MM.1S (cell line): ENCODE data around the gene GPBP1L1.

ENCODE experiments used
- DNase-seq: peaks from one replicate; pipeline ENCODE4 v3.0.0-alpha.2; 2015
- H2AFZ ChIP-seq: fragments of 300-600 bp; sonication (generic); 2 replicates; pipeline ENCODE4 v1.6.0; 2016; ENCODE audit warnings: antibody characterized with exemption, low read length
- H3F3A ChIP-seq: fragments of 300-600 bp; sonication (generic); 2 replicates; pipeline ENCODE4 v1.6.1; 2016; ENCODE audit warnings: mild to moderate bottlenecking, antibody characterized with exemption, low read length, moderate library complexity, mixed read lengths; ENCODE audit not compliant: insufficient read depth
- H3K27ac ChIP-seq: fragments of 300-600 bp; sonication (generic); 2 replicates; pipeline ENCODE4 v1.5.1; 2016; ENCODE audit warnings: mild to moderate bottlenecking, low read length
- H3K27me3 ChIP-seq: fragments of 300-600 bp; sonication (generic); replicated peaks from 2 replicates; pipeline ENCODE4 v1.6.0; 2016; ENCODE audit warnings: low read length; ENCODE audit not compliant: insufficient read depth
- H3K36me3 ChIP-seq: fragments of 300-600 bp; sonication (generic); replicated peaks from 2 replicates; pipeline ENCODE4 v1.6.1; 2016; ENCODE audit warnings: mild to moderate bottlenecking, low read length, mixed read lengths; ENCODE audit not compliant: insufficient read depth
- H3K4me1 ChIP-seq: fragments of 300-600 bp; sonication (generic); 2 replicates; pipeline ENCODE4 v1.6.1; 2016; ENCODE audit warnings: low read length, mixed read lengths
- H3K4me2 ChIP-seq: fragments of 300-600 bp; sonication (generic); 2 replicates; pipeline ENCODE4 v1.6.0; 2016; ENCODE audit warnings: low read depth, low read length
- H3K4me3 ChIP-seq: fragments of 300-600 bp; sonication (generic); 2 replicates; pipeline ENCODE4 v1.5.1; 2016; ENCODE audit warnings: low read length, mixed read lengths
- H3K79me2 ChIP-seq: fragments of 300-600 bp; sonication (generic); 2 replicates; pipeline ENCODE4 v1.6.1; 2016; ENCODE audit warnings: mixed run types, low read length, mixed read lengths
- H3K9ac ChIP-seq: fragments of 300-600 bp; sonication (generic); 2 replicates; pipeline ENCODE4 v1.6.1; 2016; ENCODE audit warnings: low read length, mixed read lengths
- H3K9me2 ChIP-seq: fragments of 300-600 bp; sonication (generic); replicated peaks from 2 replicates; pipeline ENCODE4 v1.6.1; 2016; ENCODE audit warnings: mild to moderate bottlenecking, low read length, mixed read lengths; ENCODE audit not compliant: insufficient read depth
- H3K9me3 ChIP-seq: fragments of 300-600 bp; sonication (generic); replicated peaks from 2 replicates; pipeline ENCODE4 v1.6.1; 2016; ENCODE audit warnings: mild to moderate bottlenecking, low read length, mixed read lengths; ENCODE audit not compliant: insufficient read depth
- H4K20me1 ChIP-seq: fragments of 300-600 bp; sonication (generic); 2 replicates; pipeline ENCODE4 v1.6.1; 2016; ENCODE audit warnings: mild to moderate bottlenecking, low read length, moderate library complexity, mixed read lengths; ENCODE audit not compliant: insufficient read depth
- EZH2 ChIP-seq: fragments of 300-600 bp; sonication (generic); optimal IDR thresholded peaks from 2 replicates; pipeline ENCODE3; 2017; ENCODE audit warnings: low read depth, mild to moderate bottlenecking, antibody characterized with exemption, low read length, mixed read lengths
- EZH2phosphoT487 ChIP-seq: fragments of 300-600 bp; sonication (generic); IDR thresholded peaks from 2 replicates; pipeline ENCODE4 v1.6.1; 2018; ENCODE audit warnings: antibody characterized with exemption, low read length
- TF ChIP-seq, protein P1 (sequence below): fragments of 300-600 bp; sonication (generic); IDR thresholded peaks from 2 replicates; pipeline ENCODE4 v1.5.1; 2016; ENCODE audit warnings: antibody characterized with exemption, low read length, mixed read lengths

The GPBP1L1 gene

DNA sequence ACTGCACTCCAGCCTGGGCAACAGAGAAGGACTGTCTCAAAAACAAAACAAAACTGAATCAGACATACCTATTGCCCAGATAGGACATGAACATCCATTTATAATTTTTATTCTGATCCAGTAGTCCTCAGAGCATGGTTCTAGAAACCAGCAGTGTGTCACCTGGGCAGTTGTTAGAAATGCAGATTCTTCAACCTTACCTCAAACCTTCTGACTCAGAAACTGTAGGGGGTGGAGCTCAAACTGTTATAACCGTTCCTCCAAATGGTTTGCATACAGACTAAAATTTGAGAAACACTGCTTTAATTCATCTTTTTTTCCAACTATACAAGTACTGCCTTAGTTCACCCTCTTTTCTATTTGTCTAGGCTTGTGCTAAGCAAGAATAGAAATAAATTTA lies 96.5 kb downstream of the GPBP1L1 start:
- H3K36me3 ChIP-seq: peaks cover 3% of the 10 kb centered on the region; the same call in 1 of the 2 replicates
- no peak overlapping the region for H3K4me2 ChIP-seq
- H4K20me1 ChIP-seq: peaks cover 54% of the 10 kb centered on the region
- no peak for DNase-seq
- no peaks in the 10 kb centered on the region for H3K9me2 ChIP-seq
- H3K27me3 ChIP-seq: no peaks in the 10 kb centered on the region
- peaks cover 100% of the 10 kb centered on the region for H3K79me2 ChIP-seq
- H3K9ac ChIP-seq: no peak overlapping the region
- H3K4me1 ChIP-seq: peaks cover 7% of the 10 kb centered on the region; the same call in 1 of the 2 replicates
- H3K27ac ChIP-seq: no peak overlapping the region
- H3K9me3 ChIP-seq: no peaks in the 10 kb centered on the region
- H2AFZ ChIP-seq: no peak overlapping the region
- H3K4me3 ChIP-seq: no peak overlapping the region
- TF ChIP-seq EZH2: no peak
- H3F3A ChIP-seq: peaks cover 18% of the 10 kb centered on the region

DNA sequence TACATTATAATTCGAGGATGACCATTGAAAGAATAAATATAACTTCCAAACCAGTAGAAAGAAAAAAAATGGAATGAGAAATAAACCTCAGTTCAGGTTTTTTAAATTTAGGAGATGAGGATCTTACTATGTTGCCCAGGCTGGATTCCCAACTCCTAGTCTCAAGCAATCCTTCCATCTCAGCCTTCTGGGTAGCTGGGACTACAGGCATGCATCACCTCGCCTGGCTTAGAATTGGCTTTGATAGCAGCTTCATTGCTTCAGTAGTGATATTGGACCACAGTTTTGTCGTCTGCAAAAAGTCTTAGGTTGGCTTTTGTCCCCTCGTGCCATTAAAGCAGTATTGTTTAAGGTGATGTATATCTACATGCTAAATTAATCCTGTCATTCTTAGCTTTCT lies 99.6 kb downstream of the GPBP1L1 start:
- Histone ChIP-seq H3K4me2 (peak overlapping the region; percentile 74), H3K27ac (peak overlapping the region; percentile 19; the same call in 1 of the 2 replicates), H3K79me2 (peaks cover 78% of the 10 kb centered on the region), H4K20me1 (peaks cover 56% of the 10 kb centered on the region), H2AFZ (no peak overlapping the region), H3K27me3 (no peaks in the 10 kb centered on the region), H3F3A (peaks cover 29% of the 10 kb centered on the region), H3K9me3 (no peaks in the 10 kb centered on the region), H3K9me2 (no peaks in the 10 kb centered on the region), H3K36me3 (no peaks in the 10 kb centered on the region; the same call in 1 of the 2 replicates), H3K9ac (peak overlapping the region; percentile 7; the same call in 1 of the 2 replicates), H3K4me3 (peak overlapping the region; percentile 24), H3K4me1 (peaks cover 7% of the 10 kb centered on the region; the same call in 1 of the 2 replicates)
- TF ChIP-seq EZH2phosphoT487: no peak
- DNase-seq: no peak

DNA sequence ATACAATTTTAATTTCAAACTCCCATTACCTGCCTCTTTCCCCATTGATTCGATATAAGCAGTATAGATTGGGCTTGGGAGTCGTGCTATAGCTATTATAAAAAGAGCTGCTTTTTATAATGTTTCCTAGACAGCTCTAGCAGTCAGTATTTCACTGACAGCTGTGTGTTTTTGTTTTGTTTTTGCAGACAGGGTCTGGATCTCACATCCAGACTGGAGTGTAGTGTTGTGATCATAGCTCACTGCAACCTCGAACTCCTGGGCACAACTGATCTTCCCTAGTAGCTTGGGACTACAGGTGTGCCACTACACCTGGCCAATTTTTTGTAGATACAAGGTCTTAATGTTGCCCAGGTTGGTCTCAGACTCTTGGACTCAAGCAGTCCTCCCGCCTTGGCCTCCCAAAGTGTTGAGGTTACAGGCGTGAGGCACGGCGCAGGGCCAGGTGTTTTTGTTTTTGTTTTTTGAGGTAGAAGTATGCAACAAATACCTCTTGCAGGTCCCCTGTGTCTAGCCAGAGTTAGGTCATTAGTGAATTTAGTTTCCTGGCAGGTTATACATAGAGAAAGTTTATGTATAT lies 100.7 kb downstream of the GPBP1L1 start:
- Histone ChIP-seq H3K9me3 (no peaks in the 10 kb centered on the region), H3K27ac (peak overlapping the region; percentile 63; the same call in 1 of the 2 replicates), H3K4me3 (peak overlapping the region; percentile 93), H2AFZ (no peak overlapping the region), H3K9me2 (no peaks in the 10 kb centered on the region), H3K4me1 (peaks cover 7% of the 10 kb centered on the region; the same call in 1 of the 2 replicates), H3K79me2 (peaks cover 67% of the 10 kb centered on the region), H3K4me2 (peak overlapping the region; percentile 74), H3K36me3 (no peaks in the 10 kb centered on the region; the same call in 1 of the 2 replicates), H3F3A (peaks cover 29% of the 10 kb centered on the region), H3K27me3 (no peaks in the 10 kb centered on the region), H4K20me1 (peaks cover 51% of the 10 kb centered on the region), H3K9ac (peak overlapping the region; percentile 96; the same call in 1 of the 2 replicates)
- no peak for DNase-seq
- no peak for TF ChIP-seq EZH2
- TF ChIP-seq, protein P1, sequence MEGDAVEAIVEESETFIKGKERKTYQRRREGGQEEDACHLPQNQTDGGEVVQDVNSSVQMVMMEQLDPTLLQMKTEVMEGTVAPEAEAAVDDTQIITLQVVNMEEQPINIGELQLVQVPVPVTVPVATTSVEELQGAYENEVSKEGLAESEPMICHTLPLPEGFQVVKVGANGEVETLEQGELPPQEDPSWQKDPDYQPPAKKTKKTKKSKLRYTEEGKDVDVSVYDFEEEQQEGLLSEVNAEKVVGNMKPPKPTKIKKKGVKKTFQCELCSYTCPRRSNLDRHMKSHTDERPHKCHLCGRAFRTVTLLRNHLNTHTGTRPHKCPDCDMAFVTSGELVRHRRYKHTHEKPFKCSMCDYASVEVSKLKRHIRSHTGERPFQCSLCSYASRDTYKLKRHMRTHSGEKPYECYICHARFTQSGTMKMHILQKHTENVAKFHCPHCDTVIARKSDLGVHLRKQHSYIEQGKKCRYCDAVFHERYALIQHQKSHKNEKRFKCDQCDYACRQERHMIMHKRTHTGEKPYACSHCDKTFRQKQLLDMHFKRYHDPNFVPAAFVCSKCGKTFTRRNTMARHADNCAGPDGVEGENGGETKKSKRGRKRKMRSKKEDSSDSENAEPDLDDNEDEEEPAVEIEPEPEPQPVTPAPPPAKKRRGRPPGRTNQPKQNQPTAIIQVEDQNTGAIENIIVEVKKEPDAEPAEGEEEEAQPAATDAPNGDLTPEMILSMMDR: no peak
- TF ChIP-seq EZH2phosphoT487: no peak

DNA sequence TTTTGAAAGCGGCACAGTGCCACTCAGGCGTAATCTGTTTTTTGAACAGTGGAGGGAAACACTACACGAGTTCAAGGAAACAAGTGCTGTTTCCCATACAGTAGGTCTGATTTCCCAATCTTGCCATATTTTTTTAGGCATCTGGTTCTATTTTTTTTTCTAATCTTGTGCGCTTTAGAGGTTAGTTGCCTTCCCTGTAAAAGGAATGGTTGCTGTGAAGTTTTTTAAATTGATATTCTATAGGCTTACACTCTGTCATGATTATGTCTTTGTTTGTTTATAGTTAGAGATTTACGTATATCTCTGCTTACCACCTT lies 101.3 kb downstream of the GPBP1L1 start:
- DNase-seq: no peak
- Histone ChIP-seq H3K27ac (peak overlapping the region; percentile 63; the same call in 1 of the 2 replicates), H3K4me1 (peaks cover 7% of the 10 kb centered on the region; the same call in 1 of the 2 replicates), H3K9me3 (no peaks in the 10 kb centered on the region), H3K9ac (peak overlapping the region; percentile 96), H2AFZ (no peak overlapping the region), H3K27me3 (no peaks in the 10 kb centered on the region), H3K79me2 (peaks cover 61% of the 10 kb centered on the region), H3F3A (peaks cover 29% of the 10 kb centered on the region), H4K20me1 (peaks cover 47% of the 10 kb centered on the region), H3K36me3 (no peaks in the 10 kb centered on the region; the same call in 1 of the 2 replicates), H3K4me2 (peak overlapping the region; percentile 74), H3K9me2 (no peaks in the 10 kb centered on the region), H3K4me3 (peak overlapping the region; percentile 93)
- TF ChIP-seq, protein P1: no peak
- no peak for TF ChIP-seq EZH2phosphoT487
- no peak for TF ChIP-seq EZH2
